ENCODE results near the gene SAC3D1.

The SAC3D1 gene

DNA sequence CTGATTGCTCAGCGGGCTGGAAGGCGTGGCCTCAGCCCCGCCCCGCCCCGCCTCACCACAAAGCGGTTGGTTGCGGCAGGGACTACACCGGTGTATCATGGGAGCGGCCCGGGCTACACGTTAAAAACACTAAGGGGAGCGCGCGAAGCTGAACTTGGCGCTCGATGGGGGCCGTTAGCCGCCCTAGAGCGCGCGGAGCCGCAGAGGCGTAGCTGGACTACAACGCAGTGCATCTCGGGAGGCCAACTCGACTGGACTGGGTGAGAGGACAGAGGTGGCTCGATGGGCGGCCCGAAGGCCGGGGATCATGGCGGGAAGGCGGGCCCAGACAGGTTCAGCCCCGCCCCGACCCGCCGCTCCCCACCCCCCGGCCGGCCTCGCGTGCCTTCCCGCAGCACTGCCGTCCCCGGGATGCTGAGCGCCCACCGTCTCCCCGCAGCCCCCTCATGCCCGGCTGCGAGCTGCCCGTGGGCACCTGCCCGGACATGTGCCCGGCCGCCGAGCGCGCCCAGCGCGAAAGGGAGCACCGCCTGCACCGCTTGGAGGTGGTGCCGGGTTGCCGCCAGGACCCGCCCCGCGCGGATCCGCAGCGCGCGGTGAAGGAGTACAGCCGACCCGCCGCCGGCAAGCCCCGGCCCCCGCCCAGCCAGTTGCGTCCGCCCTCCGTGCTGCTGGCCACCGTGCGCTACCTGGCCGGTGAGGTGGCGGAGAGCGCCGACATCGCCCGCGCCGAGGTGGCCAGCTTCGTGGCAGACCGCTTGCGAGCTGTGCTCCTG, at the start of gene SAC3D1:
SAC3D1 (plus strand) TSS at position 364 of the 776 bp plus-strand sequence; CDS start at position 447, 83 bp downstream.
- FAIRE-seq (no peak), DNase-seq (ENCODE audit: insufficient read length, low spot score) (peak; percentile 90)
- TF ChIP-seq, protein P1, sequence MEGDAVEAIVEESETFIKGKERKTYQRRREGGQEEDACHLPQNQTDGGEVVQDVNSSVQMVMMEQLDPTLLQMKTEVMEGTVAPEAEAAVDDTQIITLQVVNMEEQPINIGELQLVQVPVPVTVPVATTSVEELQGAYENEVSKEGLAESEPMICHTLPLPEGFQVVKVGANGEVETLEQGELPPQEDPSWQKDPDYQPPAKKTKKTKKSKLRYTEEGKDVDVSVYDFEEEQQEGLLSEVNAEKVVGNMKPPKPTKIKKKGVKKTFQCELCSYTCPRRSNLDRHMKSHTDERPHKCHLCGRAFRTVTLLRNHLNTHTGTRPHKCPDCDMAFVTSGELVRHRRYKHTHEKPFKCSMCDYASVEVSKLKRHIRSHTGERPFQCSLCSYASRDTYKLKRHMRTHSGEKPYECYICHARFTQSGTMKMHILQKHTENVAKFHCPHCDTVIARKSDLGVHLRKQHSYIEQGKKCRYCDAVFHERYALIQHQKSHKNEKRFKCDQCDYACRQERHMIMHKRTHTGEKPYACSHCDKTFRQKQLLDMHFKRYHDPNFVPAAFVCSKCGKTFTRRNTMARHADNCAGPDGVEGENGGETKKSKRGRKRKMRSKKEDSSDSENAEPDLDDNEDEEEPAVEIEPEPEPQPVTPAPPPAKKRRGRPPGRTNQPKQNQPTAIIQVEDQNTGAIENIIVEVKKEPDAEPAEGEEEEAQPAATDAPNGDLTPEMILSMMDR (IDR thresholded peaks at IDR 0.05; ENCODE audit: insufficient read depth, missing control alignments), result no peak

GRCh38 chr11:64994318-64994717, 46.7 kb upstream of the SAC3D1 start:
- TF ChIP-seq, protein P1 (IDR thresholded peaks at IDR 0.05; ENCODE audit: insufficient read depth, missing control alignments), result no peak
- DNase-seq (ENCODE audit: insufficient read length, low spot score) (no peak), FAIRE-seq (no peak)

- DNase-seq (ENCODE audit: insufficient read length, low spot score) (no peak), FAIRE-seq (no peak)
- TF ChIP-seq, protein P1 (IDR thresholded peaks at IDR 0.05; ENCODE audit: insufficient read depth, missing control alignments), result no peak
Observed at GRCh38 chr11:64996327-64996709, 44.7 kb upstream of the SAC3D1 start.

- FAIRE-seq, result no peak
- TF ChIP-seq, protein P1 (IDR thresholded peaks at IDR 0.05; ENCODE audit: insufficient read depth, missing control alignments), result peak; percentile 15
- peak; percentile 71 for DNase-seq (ENCODE audit: insufficient read length, low spot score)
Observed at GRCh38 chr11:64996710-64997380, 44.2 kb upstream of the SAC3D1 start, which contains the start of gene BATF2. Gene BATF2, minus strand, starts transcription at chr11:64996971. Its CDS starts 57 bp downstream, at chr11:64996914.

DNA sequence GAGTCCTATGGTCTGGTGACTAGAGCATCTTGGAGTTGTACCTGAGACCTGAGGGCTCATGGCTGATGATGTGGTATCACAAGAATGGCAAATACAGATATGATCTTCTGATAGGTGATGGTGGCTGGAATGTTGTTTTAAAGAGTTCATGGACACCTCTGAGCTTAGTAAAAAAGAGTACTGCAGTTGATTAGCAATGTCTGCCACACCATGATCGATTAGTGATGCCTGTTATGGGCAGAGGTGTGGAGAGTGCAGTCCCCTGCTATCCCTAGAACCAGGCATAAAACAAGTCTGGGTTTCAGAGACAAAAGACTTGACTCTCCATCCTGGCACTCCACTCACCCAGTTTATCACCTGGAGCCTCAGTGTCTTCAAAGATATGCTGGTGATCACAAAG, 42.9 kb upstream of the SAC3D1 start:
- TF ChIP-seq, protein P1 (IDR thresholded peaks at IDR 0.05; ENCODE audit: insufficient read depth, missing control alignments), result no peak
- DNase-seq (ENCODE audit: insufficient read length, low spot score) (no peak), FAIRE-seq (no peak)

- no peak for FAIRE-seq
- TF ChIP-seq, protein P1 (IDR thresholded peaks at IDR 0.05; ENCODE audit: insufficient read depth, missing control alignments), result no peak
- no peak for DNase-seq (ENCODE audit: insufficient read length, low spot score)
Observed at GRCh38 chr11:64998690-64999431, 42.1 kb upstream of the SAC3D1 start.
